K562 (cell line): ENCODE measurements around the gene IFRD1.

Experiments used
- JUNB ChIP-seq: fragments of 450-650 bp; formaldehyde crosslinking; conservative IDR thresholded peaks from 2 replicates; pipeline ENCODE4 v1.4.0; 2020; ENCODE audit warnings: mild to moderate bottlenecking
- MAZ ChIP-seq, 2 experiments: fragments of 450-650 bp in 1 of 2; sonication (generic) in 1 of 2; formaldehyde crosslinking; IDR thresholded peaks in 1 of 2; conservative IDR thresholded peaks in 1 of 2; 2 replicates each; pipeline versions ENCODE4 v1.4.0 to v1.5.0; 2020; ENCODE audit warnings: mild to moderate bottlenecking in 1 of 2, missing genetic modification reagents in 1 of 2
- POLR2AphosphoS5 ChIP-seq: IDR thresholded peaks from 2 replicates; pipeline ENCODE4 v1.6.1; 2011; ENCODE audit warnings: mild to moderate bottlenecking, low read depth, low read length, moderate library complexity; ENCODE audit not compliant: control insufficient read depth, insufficient read depth
- SMC3 ChIP-seq: conservative IDR thresholded peaks from 2 replicates; pipeline ENCODE4 v1.6.1; 2011; ENCODE audit warnings: low read depth, low read length, improper control_type of control experiment; ENCODE audit not compliant: insufficient read depth
- ZNF57 ChIP-seq: fragments of 450-650 bp; formaldehyde crosslinking; IDR thresholded peaks from 2 replicates; pipeline ENCODE4 v1.4.0; 2020; ENCODE audit warnings: mild to moderate bottlenecking, moderate library complexity
- TF ChIP-seq, protein P1 (sequence below), 3 experiments: IDR thresholded peaks in 2 of 3; conservative IDR thresholded peaks in 1 of 3; 2 replicates each; pipeline ENCODE4 v1.5.1; 2011 to 2012; ENCODE audit warnings: low read length in 3 of 3, mild to moderate bottlenecking in 3 of 3, control low read depth in 2 of 3, improper control_type of control experiment in 1 of 3, inconsistent platforms in 1 of 3, low read depth in 1 of 3, mixed read lengths in 1 of 3, moderate library complexity in 1 of 3; ENCODE audit not compliant: insufficient read depth in 2 of 3
- TF ChIP-seq, protein P2 (sequence below): sonication (generic); formaldehyde crosslinking; IDR thresholded peaks from 2 replicates; pipeline ENCODE4 v1.8.0; 2023; ENCODE audit warnings: missing genetic modification reagents, mild to moderate bottlenecking, borderline replicate concordance
- TF ChIP-seq, protein P3 (sequence below): sonication (generic); formaldehyde crosslinking; IDR thresholded peaks from 2 replicates; pipeline ENCODE4 v1.5.0; 2020; ENCODE audit warnings: missing genetic modification reagents
- TF ChIP-seq, protein P4 (sequence below): sonication (generic); formaldehyde crosslinking; IDR thresholded peaks from 2 replicates; pipeline ENCODE4 v1.8.1; 2022; ENCODE audit warnings: missing genetic modification reagents

DNA sequence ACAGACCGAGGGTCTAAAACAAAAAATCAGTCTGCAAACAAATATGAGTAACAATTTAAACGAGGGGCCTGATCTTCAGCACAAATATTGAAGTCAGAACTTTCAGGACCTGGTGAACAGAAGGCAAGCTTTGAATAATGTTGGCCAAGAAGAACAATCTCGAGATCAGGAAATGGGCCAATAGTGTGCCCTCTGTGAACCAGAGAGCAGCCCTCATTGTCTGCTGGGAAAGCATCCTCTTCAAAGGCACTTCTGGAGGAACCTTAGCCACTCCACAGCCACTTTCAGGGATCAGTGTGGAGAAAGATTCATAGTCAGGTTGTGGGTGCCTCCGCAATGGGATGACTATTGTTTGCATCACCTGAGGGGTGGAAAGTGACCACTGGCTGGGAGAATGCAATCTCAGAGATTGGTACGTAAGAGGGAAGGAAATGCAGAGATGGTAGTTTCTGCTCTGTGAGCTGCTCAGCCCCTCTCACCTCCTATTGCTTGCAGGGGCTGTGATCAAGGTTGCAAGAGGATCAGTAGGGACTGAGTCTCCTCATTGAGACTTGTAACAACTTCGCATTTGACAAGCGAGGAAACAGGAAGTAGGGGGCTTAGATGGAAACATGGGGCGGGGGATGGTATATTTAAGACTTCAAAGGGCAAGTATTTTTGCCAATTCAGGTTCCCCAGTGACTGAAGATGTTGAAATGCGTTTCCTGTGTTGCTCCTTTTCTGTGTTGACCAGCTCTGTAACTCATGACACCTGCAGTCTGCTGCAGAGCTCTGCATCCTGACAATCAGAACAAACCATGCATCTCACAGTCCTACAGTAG, 28.4 kb upstream of the IFRD1 start:
- TF ChIP-seq ZNF57 (CRISPR knock-in tag) (no peak), JUNB (CRISPR knock-in tag) (no peak), MAZ (CRISPR knock-in tag; conservative IDR thresholded peaks at IDR 0.05 in 1 of 2, IDR thresholded peaks at IDR 0.05 in 1 of 2) (no peak), POLR2AphosphoS5 (no peak), SMC3 (no peak)
- TF ChIP-seq, protein P1, sequence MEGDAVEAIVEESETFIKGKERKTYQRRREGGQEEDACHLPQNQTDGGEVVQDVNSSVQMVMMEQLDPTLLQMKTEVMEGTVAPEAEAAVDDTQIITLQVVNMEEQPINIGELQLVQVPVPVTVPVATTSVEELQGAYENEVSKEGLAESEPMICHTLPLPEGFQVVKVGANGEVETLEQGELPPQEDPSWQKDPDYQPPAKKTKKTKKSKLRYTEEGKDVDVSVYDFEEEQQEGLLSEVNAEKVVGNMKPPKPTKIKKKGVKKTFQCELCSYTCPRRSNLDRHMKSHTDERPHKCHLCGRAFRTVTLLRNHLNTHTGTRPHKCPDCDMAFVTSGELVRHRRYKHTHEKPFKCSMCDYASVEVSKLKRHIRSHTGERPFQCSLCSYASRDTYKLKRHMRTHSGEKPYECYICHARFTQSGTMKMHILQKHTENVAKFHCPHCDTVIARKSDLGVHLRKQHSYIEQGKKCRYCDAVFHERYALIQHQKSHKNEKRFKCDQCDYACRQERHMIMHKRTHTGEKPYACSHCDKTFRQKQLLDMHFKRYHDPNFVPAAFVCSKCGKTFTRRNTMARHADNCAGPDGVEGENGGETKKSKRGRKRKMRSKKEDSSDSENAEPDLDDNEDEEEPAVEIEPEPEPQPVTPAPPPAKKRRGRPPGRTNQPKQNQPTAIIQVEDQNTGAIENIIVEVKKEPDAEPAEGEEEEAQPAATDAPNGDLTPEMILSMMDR (IDR thresholded peaks at IDR 0.05 in 2 of 3, conservative IDR thresholded peaks at IDR 0.05 in 1 of 3; ENCODE audit: insufficient read depth in 2 of 3, low read depth in 1 of 3, low read length in 3 of 3) = no peak
- TF ChIP-seq, protein P2, sequence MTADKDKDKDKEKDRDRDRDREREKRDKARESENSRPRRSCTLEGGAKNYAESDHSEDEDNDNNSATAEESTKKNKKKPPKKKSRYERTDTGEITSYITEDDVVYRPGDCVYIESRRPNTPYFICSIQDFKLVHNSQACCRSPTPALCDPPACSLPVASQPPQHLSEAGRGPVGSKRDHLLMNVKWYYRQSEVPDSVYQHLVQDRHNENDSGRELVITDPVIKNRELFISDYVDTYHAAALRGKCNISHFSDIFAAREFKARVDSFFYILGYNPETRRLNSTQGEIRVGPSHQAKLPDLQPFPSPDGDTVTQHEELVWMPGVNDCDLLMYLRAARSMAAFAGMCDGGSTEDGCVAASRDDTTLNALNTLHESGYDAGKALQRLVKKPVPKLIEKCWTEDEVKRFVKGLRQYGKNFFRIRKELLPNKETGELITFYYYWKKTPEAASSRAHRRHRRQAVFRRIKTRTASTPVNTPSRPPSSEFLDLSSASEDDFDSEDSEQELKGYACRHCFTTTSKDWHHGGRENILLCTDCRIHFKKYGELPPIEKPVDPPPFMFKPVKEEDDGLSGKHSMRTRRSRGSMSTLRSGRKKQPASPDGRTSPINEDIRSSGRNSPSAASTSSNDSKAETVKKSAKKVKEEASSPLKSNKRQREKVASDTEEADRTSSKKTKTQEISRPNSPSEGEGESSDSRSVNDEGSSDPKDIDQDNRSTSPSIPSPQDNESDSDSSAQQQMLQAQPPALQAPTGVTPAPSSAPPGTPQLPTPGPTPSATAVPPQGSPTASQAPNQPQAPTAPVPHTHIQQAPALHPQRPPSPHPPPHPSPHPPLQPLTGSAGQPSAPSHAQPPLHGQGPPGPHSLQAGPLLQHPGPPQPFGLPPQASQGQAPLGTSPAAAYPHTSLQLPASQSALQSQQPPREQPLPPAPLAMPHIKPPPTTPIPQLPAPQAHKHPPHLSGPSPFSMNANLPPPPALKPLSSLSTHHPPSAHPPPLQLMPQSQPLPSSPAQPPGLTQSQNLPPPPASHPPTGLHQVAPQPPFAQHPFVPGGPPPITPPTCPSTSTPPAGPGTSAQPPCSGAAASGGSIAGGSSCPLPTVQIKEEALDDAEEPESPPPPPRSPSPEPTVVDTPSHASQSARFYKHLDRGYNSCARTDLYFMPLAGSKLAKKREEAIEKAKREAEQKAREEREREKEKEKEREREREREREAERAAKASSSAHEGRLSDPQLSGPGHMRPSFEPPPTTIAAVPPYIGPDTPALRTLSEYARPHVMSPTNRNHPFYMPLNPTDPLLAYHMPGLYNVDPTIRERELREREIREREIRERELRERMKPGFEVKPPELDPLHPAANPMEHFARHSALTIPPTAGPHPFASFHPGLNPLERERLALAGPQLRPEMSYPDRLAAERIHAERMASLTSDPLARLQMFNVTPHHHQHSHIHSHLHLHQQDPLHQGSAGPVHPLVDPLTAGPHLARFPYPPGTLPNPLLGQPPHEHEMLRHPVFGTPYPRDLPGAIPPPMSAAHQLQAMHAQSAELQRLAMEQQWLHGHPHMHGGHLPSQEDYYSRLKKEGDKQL (CRISPR knock-in tag) = no peak
- TF ChIP-seq, protein P3, sequence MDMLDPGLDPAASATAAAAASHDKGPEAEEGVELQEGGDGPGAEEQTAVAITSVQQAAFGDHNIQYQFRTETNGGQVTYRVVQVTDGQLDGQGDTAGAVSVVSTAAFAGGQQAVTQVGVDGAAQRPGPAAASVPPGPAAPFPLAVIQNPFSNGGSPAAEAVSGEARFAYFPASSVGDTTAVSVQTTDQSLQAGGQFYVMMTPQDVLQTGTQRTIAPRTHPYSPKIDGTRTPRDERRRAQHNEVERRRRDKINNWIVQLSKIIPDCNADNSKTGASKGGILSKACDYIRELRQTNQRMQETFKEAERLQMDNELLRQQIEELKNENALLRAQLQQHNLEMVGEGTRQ (CRISPR knock-in tag) = no peak
- TF ChIP-seq, protein P4, sequence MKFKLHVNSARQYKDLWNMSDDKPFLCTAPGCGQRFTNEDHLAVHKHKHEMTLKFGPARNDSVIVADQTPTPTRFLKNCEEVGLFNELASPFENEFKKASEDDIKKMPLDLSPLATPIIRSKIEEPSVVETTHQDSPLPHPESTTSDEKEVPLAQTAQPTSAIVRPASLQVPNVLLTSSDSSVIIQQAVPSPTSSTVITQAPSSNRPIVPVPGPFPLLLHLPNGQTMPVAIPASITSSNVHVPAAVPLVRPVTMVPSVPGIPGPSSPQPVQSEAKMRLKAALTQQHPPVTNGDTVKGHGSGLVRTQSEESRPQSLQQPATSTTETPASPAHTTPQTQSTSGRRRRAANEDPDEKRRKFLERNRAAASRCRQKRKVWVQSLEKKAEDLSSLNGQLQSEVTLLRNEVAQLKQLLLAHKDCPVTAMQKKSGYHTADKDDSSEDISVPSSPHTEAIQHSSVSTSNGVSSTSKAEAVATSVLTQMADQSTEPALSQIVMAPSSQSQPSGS (CRISPR knock-in tag) = no peak
